Measurements from ENCODE around the gene KCNH4.

GRCh38 chr17:42179911-42180410, 981 bp downstream of the KCNH4 start:
- TF ChIP-seq, protein P1, sequence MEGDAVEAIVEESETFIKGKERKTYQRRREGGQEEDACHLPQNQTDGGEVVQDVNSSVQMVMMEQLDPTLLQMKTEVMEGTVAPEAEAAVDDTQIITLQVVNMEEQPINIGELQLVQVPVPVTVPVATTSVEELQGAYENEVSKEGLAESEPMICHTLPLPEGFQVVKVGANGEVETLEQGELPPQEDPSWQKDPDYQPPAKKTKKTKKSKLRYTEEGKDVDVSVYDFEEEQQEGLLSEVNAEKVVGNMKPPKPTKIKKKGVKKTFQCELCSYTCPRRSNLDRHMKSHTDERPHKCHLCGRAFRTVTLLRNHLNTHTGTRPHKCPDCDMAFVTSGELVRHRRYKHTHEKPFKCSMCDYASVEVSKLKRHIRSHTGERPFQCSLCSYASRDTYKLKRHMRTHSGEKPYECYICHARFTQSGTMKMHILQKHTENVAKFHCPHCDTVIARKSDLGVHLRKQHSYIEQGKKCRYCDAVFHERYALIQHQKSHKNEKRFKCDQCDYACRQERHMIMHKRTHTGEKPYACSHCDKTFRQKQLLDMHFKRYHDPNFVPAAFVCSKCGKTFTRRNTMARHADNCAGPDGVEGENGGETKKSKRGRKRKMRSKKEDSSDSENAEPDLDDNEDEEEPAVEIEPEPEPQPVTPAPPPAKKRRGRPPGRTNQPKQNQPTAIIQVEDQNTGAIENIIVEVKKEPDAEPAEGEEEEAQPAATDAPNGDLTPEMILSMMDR (IDR thresholded peaks at IDR 0.05): no peak
- no peak for TF ChIP-seq POLR2A (IDR thresholded peaks at IDR 0.05)

All from heart left ventricle (tissue), 13 donors.